ENCODE data around the gene GAGE10. TPM values are rescaled to one million over a fixed set of nuclear protein-coding genes. Genes with fewer than 3 reads are reported as not detected.

The GAGE10 gene
- not detected for total RNA-seq

- intact Hi-C loops (cut with DNase I), result no loop called here
- DNase-seq (ENCODE audit: low spot score) (no peak), ATAC-seq (no peak)
Measured at GRCh38 chrX:49303346-49303745, at the start of gene GAGE10. Gene GAGE10 (plus strand): TSS chrX:49303646. CDS start chrX:49304860, 1,214 bp downstream.

GRCh38 chrX:49254639-49255038 lies 48.8 kb upstream of the GAGE10 start:
- intact Hi-C loops (cut with DNase I), result no loop called here
- DNase-seq (ENCODE audit: low spot score) (no peak), ATAC-seq (no peak)

GRCh38 chrX:49256268-49256995 lies 47.0 kb upstream of the GAGE10 start:
- ATAC-seq, result no peak

GRCh38 chrX:49257074-49257790 lies 46.2 kb upstream of the GAGE10 start:
- DNase-seq (ENCODE audit: low spot score) (no peak), ATAC-seq (no peak)
- intact Hi-C loops (cut with DNase I), result no loop called here

More at GRCh38 chrX:49256268-49256995, 47.0 kb upstream of the GAGE10 start:
- no peak for DNase-seq (ENCODE audit: low spot score)
- intact Hi-C loops (cut with DNase I), result no loop called here

GRCh38 chrX:49257846-49258748 lies 45.3 kb upstream of the GAGE10 start:
- intact Hi-C loops (cut with DNase I), result no loop called here
- DNase-seq (ENCODE audit: low spot score) (no peak), ATAC-seq (no peak)

- ATAC-seq, result no peak
- no peak for DNase-seq (ENCODE audit: low spot score)
- intact Hi-C loops (cut with DNase I), result no loop called here
Measured at GRCh38 chrX:49258749-49259124, 44.7 kb upstream of the GAGE10 start.

- ATAC-seq (no peak), DNase-seq (ENCODE audit: low spot score) (no peak)
- intact Hi-C loops (cut with DNase I), result no loop called here
Measured at GRCh38 chrX:49260221-49260985, 43.0 kb upstream of the GAGE10 start.

GRCh38 chrX:49262603-49263002 lies 40.8 kb upstream of the GAGE10 start:
- no peak for ATAC-seq
- intact Hi-C loops (cut with DNase I), result no loop called here

GRCh38 chrX:49263631-49264030 lies 39.8 kb upstream of the GAGE10 start:
- DNase-seq (ENCODE audit: low spot score) (no peak), ATAC-seq (no peak)
- intact Hi-C loops (cut with DNase I), result no loop called here

More at GRCh38 chrX:49262603-49263002, 40.8 kb upstream of the GAGE10 start:
- DNase-seq (ENCODE audit: low spot score), result no peak

GRCh38 chrX:49264460-49264859 lies 39.0 kb upstream of the GAGE10 start, which contains the start of gene FOXP3:
Gene FOXP3 (minus strand): TSS chrX:49264710. CDS start chrX:49258505, 6,205 bp downstream.
- DNase-seq (ENCODE audit: low spot score) (no peak), ATAC-seq (no peak)
- intact Hi-C loops (cut with DNase I), result no loop called here

- ATAC-seq, result no peak
- intact Hi-C loops (cut with DNase I), result no loop called here
- DNase-seq (ENCODE audit: low spot score), result no peak
Measured at GRCh38 chrX:49266523-49267445, 36.7 kb upstream of the GAGE10 start.

- DNase-seq (ENCODE audit: low spot score), result no peak
- intact Hi-C loops (cut with DNase I), result no loop called here
- no peak for ATAC-seq
Measured at GRCh38 chrX:49268702-49269009, 34.8 kb upstream of the GAGE10 start.

GRCh38 chrX:49269010-49269766 lies 34.3 kb upstream of the GAGE10 start:
- intact Hi-C loops (cut with DNase I), result no loop called here
- DNase-seq (ENCODE audit: low spot score), result peak; percentile 97
- ATAC-seq, result peak; percentile 98

- intact Hi-C loops (cut with DNase I), result no loop called here
- ATAC-seq (no peak), DNase-seq (ENCODE audit: low spot score) (no peak)
Measured at GRCh38 chrX:49269767-49270248, 33.6 kb upstream of the GAGE10 start, which contains the start of gene PPP1R3F. Gene PPP1R3F (plus strand): TSS chrX:49269793. CDS start chrX:49269870, 77 bp downstream.

GRCh38 chrX:49270249-49270921 lies 33.1 kb upstream of the GAGE10 start:
- intact Hi-C loops (cut with DNase I), result no loop called here
- ATAC-seq (no peak), DNase-seq (ENCODE audit: low spot score) (peak; percentile 65)

- DNase-seq (ENCODE audit: low spot score) (no peak), ATAC-seq (no peak)
- intact Hi-C loops (cut with DNase I), result no loop called here
Measured at GRCh38 chrX:49271341-49271740, 32.1 kb upstream of the GAGE10 start.

All from sciatic nerve (tissue), 2 donors.